ENCODE results near the gene TLE5. TPM values are rescaled to one million over a fixed set of nuclear protein-coding genes. Genes with fewer than 3 reads are reported as not detected.
A peak's percentile ranks its signal among the peaks of the same experiment; 100 is the strongest.

The TLE5 gene
- total and polyA plus RNA-seq, 2 experiments from 2014 or later = 130 to 154 TPM

DNA sequence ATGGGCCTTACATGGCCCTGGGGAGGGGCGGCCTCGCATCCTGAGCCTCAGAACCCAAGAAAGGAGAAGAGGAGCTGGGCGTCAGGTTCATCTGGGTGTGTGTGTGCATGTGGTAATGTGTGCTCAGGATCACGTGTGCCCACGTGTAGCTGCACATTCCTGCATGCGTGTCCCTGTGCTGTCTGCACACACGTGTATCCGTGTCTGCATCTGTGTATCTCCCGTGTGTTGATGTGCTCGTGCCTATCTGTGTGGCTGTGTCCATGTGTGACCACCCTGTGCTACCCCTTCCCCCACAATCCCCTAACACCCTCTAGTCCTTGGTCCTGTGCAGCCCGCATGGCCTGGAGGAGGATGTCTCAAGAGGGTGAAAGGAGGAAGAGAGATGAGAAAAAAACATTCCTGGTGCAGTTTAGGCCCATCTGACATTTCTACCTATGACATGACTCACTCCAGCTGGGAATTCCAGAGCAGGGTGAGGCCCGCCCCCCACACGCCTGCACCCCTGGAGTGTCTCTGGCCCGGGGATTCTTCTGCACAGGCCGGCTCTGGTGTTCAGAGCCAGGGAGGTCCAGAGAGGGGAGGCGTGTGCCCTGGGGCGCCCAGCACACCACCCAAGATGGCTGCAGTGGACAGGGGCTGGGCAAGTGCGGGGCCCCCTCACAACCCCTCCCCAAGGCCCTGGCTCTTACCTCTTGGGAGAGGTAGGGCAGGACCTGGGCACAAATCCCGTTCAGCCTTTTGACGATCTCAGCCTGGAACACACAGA lies 7.1 kb downstream of the TLE5 start (continued):
- TF ChIP-seq, protein P1, sequence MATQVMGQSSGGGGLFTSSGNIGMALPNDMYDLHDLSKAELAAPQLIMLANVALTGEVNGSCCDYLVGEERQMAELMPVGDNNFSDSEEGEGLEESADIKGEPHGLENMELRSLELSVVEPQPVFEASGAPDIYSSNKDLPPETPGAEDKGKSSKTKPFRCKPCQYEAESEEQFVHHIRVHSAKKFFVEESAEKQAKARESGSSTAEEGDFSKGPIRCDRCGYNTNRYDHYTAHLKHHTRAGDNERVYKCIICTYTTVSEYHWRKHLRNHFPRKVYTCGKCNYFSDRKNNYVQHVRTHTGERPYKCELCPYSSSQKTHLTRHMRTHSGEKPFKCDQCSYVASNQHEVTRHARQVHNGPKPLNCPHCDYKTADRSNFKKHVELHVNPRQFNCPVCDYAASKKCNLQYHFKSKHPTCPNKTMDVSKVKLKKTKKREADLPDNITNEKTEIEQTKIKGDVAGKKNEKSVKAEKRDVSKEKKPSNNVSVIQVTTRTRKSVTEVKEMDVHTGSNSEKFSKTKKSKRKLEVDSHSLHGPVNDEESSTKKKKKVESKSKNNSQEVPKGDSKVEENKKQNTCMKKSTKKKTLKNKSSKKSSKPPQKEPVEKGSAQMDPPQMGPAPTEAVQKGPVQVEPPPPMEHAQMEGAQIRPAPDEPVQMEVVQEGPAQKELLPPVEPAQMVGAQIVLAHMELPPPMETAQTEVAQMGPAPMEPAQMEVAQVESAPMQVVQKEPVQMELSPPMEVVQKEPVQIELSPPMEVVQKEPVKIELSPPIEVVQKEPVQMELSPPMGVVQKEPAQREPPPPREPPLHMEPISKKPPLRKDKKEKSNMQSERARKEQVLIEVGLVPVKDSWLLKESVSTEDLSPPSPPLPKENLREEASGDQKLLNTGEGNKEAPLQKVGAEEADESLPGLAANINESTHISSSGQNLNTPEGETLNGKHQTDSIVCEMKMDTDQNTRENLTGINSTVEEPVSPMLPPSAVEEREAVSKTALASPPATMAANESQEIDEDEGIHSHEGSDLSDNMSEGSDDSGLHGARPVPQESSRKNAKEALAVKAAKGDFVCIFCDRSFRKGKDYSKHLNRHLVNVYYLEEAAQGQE (IDR thresholded peaks at IDR 0.05; ENCODE audit: unreplicated experiment) = no peak

DNA sequence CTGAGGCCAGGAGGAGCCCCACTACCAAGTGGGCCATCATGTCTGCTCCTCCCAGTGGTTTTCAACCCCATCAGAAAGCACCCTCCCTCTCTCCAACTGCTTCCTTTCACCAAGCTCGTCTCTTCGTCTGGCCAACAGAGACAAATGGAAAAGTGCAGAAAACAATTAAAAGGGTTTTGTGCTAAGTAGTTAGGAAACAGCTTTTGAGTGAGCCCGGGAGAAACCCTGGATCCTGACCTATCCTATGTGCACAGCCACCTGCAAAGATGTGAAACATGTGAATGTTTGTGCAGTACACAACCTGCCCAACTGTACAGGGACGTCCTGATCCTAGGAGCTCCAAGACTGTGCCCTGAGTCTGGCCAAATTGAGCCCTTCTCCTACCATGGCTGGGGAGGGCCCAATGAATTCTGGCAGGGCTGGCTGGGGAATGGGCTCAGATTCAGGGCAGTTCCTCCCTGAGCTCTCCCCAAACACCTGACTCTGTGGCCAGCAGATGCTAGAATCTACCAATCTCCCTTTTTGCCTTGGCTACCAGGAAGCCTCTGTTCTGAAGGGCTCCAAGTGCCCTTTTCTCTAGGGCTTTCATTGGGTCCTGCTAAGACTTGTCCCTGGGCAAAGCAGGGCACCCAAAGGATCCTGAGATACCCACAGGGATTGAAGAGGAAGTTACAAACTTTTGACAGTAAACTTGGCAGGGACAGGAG lies 7.9 kb downstream of the TLE5 start:
- no peak overlapping the region for H3K27ac ChIP-seq (ENCODE audit: low read depth)
- peaks cover 10% of the 10 kb centered on the region for H3K79me2 ChIP-seq (replicated peaks; ENCODE audit: insufficient read depth)
- H3K27me3 ChIP-seq (ENCODE audit: insufficient read depth) = no peaks in the 10 kb centered on the region
- Mint-ChIP-seq H3K27ac (peak overlapping the region; percentile 83; the same call in 1 of the 2 replicates), H3K4me1 (peaks cover 37% of the 10 kb centered on the region), H3K9me3 (no peaks in the 10 kb centered on the region; the same call in 2 of the 3 replicates), H3K36me3 (ENCODE audit: low read depth) (peaks cover 30% of the 10 kb centered on the region), H3K4me3 (peak overlapping the region; percentile 9; the same call in 1 of the 3 replicates), H3K27me3 (ENCODE audit: insufficient read depth, low read depth, poor library complexity) (peaks cover 30% of the 10 kb centered on the region)
- no peak overlapping the region for H2AFZ ChIP-seq
- H3K9me2 ChIP-seq (ENCODE audit: insufficient read depth) = no peaks in the 10 kb centered on the region
- no peak overlapping the region for H3K4me2 ChIP-seq
- H3K4me3 ChIP-seq = no peak overlapping the region
- DNase-seq (ENCODE audit: low spot score) (no peak), ATAC-seq (no peak)
- peaks cover 10% of the 10 kb centered on the region; the same call in 1 of the 2 replicates for H3F3A ChIP-seq (replicated peaks; ENCODE audit: low read depth)
- no peaks in the 10 kb centered on the region; the same call in 1 of the 2 replicates for H4K20me1 ChIP-seq (replicated peaks; ENCODE audit: insufficient read depth)
- H3K36me3 ChIP-seq (ENCODE audit: insufficient read depth) = peaks cover 3% of the 10 kb centered on the region; the same call in 1 of the 2 replicates
- H3K4me1 ChIP-seq (ENCODE audit: insufficient read depth) = peaks cover 43% of the 10 kb centered on the region; the same call in 1 of the 2 replicates
- TF ChIP-seq JUNB (IDR thresholded peaks at IDR 0.05; ENCODE audit: unreplicated experiment) = no peak
- TF ChIP-seq EZH2 (IDR thresholded peaks at IDR 0.05; ENCODE audit: low read depth, unreplicated experiment) = no peak
- no peak for TF ChIP-seq ZNF114 (CRISPR knock-in tag; IDR thresholded peaks at IDR 0.05)
- TF ChIP-seq, protein P2, sequence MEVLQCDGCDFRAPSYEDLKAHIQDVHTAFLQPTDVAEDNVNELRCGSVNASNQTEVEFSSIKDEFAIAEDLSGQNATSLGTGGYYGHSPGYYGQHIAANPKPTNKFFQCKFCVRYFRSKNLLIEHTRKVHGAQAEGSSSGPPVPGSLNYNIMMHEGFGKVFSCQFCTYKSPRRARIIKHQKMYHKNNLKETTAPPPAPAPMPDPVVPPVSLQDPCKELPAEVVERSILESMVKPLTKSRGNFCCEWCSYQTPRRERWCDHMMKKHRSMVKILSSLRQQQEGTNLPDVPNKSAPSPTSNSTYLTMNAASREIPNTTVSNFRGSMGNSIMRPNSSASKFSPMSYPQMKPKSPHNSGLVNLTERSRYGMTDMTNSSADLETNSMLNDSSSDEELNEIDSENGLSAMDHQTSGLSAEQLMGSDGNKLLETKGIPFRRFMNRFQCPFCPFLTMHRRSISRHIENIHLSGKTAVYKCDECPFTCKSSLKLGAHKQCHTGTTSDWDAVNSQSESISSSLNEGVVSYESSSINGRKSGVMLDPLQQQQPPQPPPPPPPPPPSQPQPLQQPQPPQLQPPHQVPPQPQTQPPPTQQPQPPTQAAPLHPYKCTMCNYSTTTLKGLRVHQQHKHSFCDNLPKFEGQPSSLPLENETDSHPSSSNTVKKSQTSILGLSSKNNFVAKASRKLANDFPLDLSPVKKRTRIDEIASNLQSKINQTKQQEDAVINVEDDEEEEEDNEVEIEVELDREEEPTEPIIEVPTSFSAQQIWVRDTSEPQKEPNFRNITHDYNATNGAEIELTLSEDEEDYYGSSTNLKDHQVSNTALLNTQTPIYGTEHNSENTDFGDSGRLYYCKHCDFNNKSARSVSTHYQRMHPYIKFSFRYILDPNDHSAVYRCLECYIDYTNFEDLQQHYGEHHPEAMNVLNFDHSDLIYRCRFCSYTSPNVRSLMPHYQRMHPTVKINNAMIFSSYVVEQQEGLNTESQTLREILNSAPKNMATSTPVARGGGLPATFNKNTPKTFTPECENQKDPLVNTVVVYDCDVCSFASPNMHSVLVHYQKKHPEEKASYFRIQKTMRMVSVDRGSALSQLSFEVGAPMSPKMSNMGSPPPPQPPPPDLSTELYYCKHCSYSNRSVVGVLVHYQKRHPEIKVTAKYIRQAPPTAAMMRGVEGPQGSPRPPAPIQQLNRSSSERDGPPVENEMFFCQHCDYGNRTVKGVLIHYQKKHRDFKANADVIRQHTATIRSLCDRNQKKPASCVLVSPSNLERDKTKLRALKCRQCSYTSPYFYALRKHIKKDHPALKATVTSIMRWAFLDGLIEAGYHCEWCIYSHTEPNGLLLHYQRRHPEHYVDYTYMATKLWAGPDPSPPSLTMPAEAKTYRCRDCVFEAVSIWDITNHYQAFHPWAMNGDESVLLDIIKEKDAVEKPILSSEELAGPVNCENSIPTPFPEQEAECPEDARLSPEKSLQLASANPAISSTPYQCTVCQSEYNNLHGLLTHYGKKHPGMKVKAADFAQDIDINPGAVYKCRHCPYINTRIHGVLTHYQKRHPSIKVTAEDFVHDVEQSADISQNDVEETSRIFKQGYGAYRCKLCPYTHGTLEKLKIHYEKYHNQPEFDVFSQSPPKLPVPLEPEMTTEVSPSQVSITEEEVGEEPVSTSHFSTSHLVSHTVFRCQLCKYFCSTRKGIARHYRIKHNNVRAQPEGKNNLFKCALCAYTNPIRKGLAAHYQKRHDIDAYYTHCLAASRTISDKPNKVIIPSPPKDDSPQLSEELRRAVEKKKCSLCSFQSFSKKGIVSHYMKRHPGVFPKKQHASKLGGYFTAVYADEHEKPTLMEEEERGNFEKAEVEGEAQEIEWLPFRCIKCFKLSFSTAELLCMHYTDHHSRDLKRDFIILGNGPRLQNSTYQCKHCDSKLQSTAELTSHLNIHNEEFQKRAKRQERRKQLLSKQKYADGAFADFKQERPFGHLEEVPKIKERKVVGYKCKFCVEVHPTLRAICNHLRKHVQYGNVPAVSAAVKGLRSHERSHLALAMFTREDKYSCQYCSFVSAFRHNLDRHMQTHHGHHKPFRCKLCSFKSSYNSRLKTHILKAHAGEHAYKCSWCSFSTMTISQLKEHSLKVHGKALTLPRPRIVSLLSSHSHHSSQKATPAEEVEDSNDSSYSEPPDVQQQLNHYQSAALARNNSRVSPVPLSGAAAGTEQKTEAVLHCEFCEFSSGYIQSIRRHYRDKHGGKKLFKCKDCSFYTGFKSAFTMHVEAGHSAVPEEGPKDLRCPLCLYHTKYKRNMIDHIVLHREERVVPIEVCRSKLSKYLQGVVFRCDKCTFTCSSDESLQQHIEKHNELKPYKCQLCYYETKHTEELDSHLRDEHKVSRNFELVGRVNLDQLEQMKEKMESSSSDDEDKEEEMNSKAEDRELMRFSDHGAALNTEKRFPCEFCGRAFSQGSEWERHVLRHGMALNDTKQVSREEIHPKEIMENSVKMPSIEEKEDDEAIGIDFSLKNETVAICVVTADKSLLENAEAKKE (CRISPR knock-in tag; IDR thresholded peaks at IDR 0.05) = no peak
- no peak for TF ChIP-seq STAT1 (IDR thresholded peaks at IDR 0.05; ENCODE audit: unreplicated experiment)
- no peak for TF ChIP-seq CREB1 (CRISPR knock-in tag; IDR thresholded peaks at IDR 0.05; ENCODE audit: low read depth)
- TF ChIP-seq NANOG (IDR thresholded peaks at IDR 0.05; ENCODE audit: borderline replicate concordance) = no peak
- TF ChIP-seq ZNF331 (CRISPR knock-in tag; IDR thresholded peaks at IDR 0.05; ENCODE audit: low read depth) = no peak
- no peak for TF ChIP-seq POLR2AphosphoS5 (IDR thresholded peaks at IDR 0.05; ENCODE audit: low read depth)

Measured in GM23338 (cell line).